Osteocyte (in vitro differentiated cells): ENCODE data around the gene PREP. TPM values are rescaled to one million over a fixed set of nuclear protein-coding genes. Genes with fewer than 3 reads are reported as not detected.

ENCODE experiments used
- DNase-seq: peaks from one replicate; pipeline ENCODE4 v3.0.0; 2021; ENCODE audit warnings: mixed read lengths; ENCODE audit not compliant: unreplicated experiment; ENCODE audit errors: extremely low spot score
- H3K27ac Mint-ChIP-seq: one replicate; pipeline ENCODE4 v1.8.0; 2021; ENCODE audit warnings: mild to moderate bottlenecking, mixed read lengths; ENCODE audit not compliant: unreplicated experiment
- H3K27me3 Mint-ChIP-seq: one replicate; pipeline ENCODE4 v1.8.0; 2021; ENCODE audit warnings: mixed read lengths; ENCODE audit not compliant: unreplicated experiment
- H3K36me3 Mint-ChIP-seq: one replicate; pipeline ENCODE4 v1.8.0; 2021; ENCODE audit warnings: mixed read lengths; ENCODE audit not compliant: unreplicated experiment
- H3K4me1 Mint-ChIP-seq: one replicate; pipeline ENCODE4 v1.8.0; 2021; ENCODE audit warnings: mixed read lengths; ENCODE audit not compliant: unreplicated experiment
- H3K4me3 Mint-ChIP-seq: one replicate; pipeline ENCODE4 v1.8.0; 2021; ENCODE audit warnings: mild to moderate bottlenecking, moderate library complexity, mixed read lengths; ENCODE audit not compliant: unreplicated experiment
- H3K9me3 Mint-ChIP-seq: one replicate; pipeline ENCODE4 v1.8.0; 2021; ENCODE audit warnings: mixed read lengths; ENCODE audit not compliant: unreplicated experiment
- CTCF ChIP-seq: fragments of 200-600 bp; sonication (generic); IDR thresholded peaks from 2 replicates; pipeline ENCODE4 v1.5.0; 2021; ENCODE audit warnings: antibody characterized with exemption, mild to moderate bottlenecking, moderate library complexity
- total RNA-seq: library from RNA; stranded (reverse); gene quantifications from 2 replicates; pipeline ENCODE4 v1.2.1, GENCODE V29; 2021

The PREP gene
- total RNA-seq, 1 donor from 2014 or later: 36.9 TPM

GRCh38 chr6:105373481-105373880 is 29.4 kb downstream of the PREP start:
- Mint-ChIP-seq H3K36me3 (peaks cover 48% of the 10 kb centered on the region), H3K9me3 (peaks cover 4% of the 10 kb centered on the region), H3K27me3 (no peaks in the 10 kb centered on the region), H3K4me3 (no peak overlapping the region), H3K4me1 (peaks cover 31% of the 10 kb centered on the region), H3K27ac (peak overlapping the region; percentile 82)
- no peak for TF ChIP-seq CTCF
- no peak for DNase-seq

- Mint-ChIP-seq H3K4me1 (peaks cover 29% of the 10 kb centered on the region), H3K27ac (peak overlapping the region; percentile 62), H3K4me3 (no peak overlapping the region), H3K27me3 (no peaks in the 10 kb centered on the region), H3K9me3 (peaks cover 4% of the 10 kb centered on the region), H3K36me3 (peaks cover 52% of the 10 kb centered on the region)
- TF ChIP-seq CTCF: no peak
- DNase-seq: no peak
These were observed 30.1 kb downstream of the PREP start for GRCh38 chr6:105372849-105373182.

GRCh38 chr6:105372142-105372848 is 30.6 kb downstream of the PREP start:
- Mint-ChIP-seq H3K4me3 (no peak overlapping the region), H3K27ac (peak overlapping the region; percentile 62), H3K27me3 (no peaks in the 10 kb centered on the region), H3K4me1 (peaks cover 29% of the 10 kb centered on the region), H3K36me3 (peaks cover 49% of the 10 kb centered on the region), H3K9me3 (peaks cover 4% of the 10 kb centered on the region)
- no peak for DNase-seq
- TF ChIP-seq CTCF: no peak

GRCh38 chr6:105370351-105370750 is 32.5 kb downstream of the PREP start:
- Mint-ChIP-seq H3K9me3 (peaks cover 4% of the 10 kb centered on the region), H3K27ac (no peak overlapping the region), H3K4me1 (peaks cover 26% of the 10 kb centered on the region), H3K4me3 (no peak overlapping the region), H3K36me3 (peaks cover 49% of the 10 kb centered on the region), H3K27me3 (no peaks in the 10 kb centered on the region)
- no peak for TF ChIP-seq CTCF
- no peak for DNase-seq

- Mint-ChIP-seq H3K4me3 (no peak overlapping the region), H3K27me3 (no peaks in the 10 kb centered on the region), H3K27ac (no peak overlapping the region), H3K4me1 (peaks cover 19% of the 10 kb centered on the region), H3K9me3 (peaks cover 4% of the 10 kb centered on the region), H3K36me3 (peaks cover 48% of the 10 kb centered on the region)
- TF ChIP-seq CTCF: no peak
- no peak for DNase-seq
These were observed 33.7 kb downstream of the PREP start for GRCh38 chr6:105369145-105369544.
